MM.1S (cell line): ENCODE data around the gene CEP72.

Source experiments
- CTCF ChIP-seq: fragments of 300-600 bp; sonication (generic); IDR thresholded peaks from 2 replicates; pipeline ENCODE4 v1.5.1; 2016; ENCODE audit warnings: antibody characterized with exemption, low read length, mixed read lengths
- EZH2 ChIP-seq: fragments of 300-600 bp; sonication (generic); optimal IDR thresholded peaks from 2 replicates; pipeline ENCODE3; 2017; ENCODE audit warnings: low read depth, mild to moderate bottlenecking, antibody characterized with exemption, low read length, mixed read lengths
- EZH2phosphoT487 ChIP-seq: fragments of 300-600 bp; sonication (generic); IDR thresholded peaks from 2 replicates; pipeline ENCODE4 v1.6.1; 2018; ENCODE audit warnings: antibody characterized with exemption, low read length

- no peak for TF ChIP-seq CTCF
- TF ChIP-seq EZH2phosphoT487, result no peak
- no peak for TF ChIP-seq EZH2
These were observed 39.6 kb upstream of the CEP72 start for GRCh38 chr5:572398-573019.
